ENCODE measurements around the gene SIPA1L3. TPM values are rescaled to one million over a fixed set of nuclear protein-coding genes. Genes with fewer than 3 reads are reported as not detected.

SIPA1L3 gene
- total RNA-seq, 1 donor = 28.9 TPM

- DNase-seq (ENCODE audit: low read depth) = no peak
- H3K4me3 ChIP-seq (ENCODE audit: low read depth, low read length) = no peak overlapping the region
- TF ChIP-seq CTCF (IDR thresholded peaks at IDR 0.05; ENCODE audit: insufficient read depth, low read length) = no peak
Observed at GRCh38 chr19:38252941-38253691, 346.1 kb downstream of the SIPA1L3 start.

- no peak for DNase-seq (ENCODE audit: low read depth)
- H3K4me3 ChIP-seq (ENCODE audit: low read depth, low read length) = no peak overlapping the region
- TF ChIP-seq CTCF (IDR thresholded peaks at IDR 0.05; ENCODE audit: insufficient read depth, low read length) = no peak
Observed at GRCh38 chr19:38253788-38254187, 346.8 kb downstream of the SIPA1L3 start.

GRCh38 chr19:38255383-38256014 is 348.5 kb downstream of the SIPA1L3 start:
- DNase-seq (ENCODE audit: low read depth) = no peak
- no peak for TF ChIP-seq CTCF (IDR thresholded peaks at IDR 0.05; ENCODE audit: insufficient read depth, low read length)
- H3K4me3 ChIP-seq (ENCODE audit: low read depth, low read length) = peak overlapping the region; percentile 53

Small RNA genes within 50 kb of the gene (small RNA-seq; reads per million reads assigned to genes)
- gene RN7SL663P = not detected

Other genes with a start within 250 kb of the SIPA1L3 start
- 3.2 and 4.9 TPM in 2 replicates for gene ZNF607, start 187.4 kb upstream of the SIPA1L3 start, total RNA-seq (ENCODE audit: low replicate concordance)
- gene ZNF573, start 127.6 kb upstream of the SIPA1L3 start, total RNA-seq (ENCODE audit: low replicate concordance) = 10.4 and 34.8 TPM in 2 replicates
- gene WDR87, start 614 bp upstream of the SIPA1L3 start, total RNA-seq (ENCODE audit: low replicate concordance) = not detected in 2 replicates

Measured in fibroblast of the aortic adventitia (primary cell).